ENCODE data around the gene ADGRF4.

The ADGRF4 gene

GRCh38 chr6:47713200-47713599 is 14.8 kb downstream of the ADGRF4 start:
- no peaks in the 10 kb centered on the region for H3K4me1 ChIP-seq (ENCODE audit: insufficient read depth, low read length, severe bottlenecking)
- H3K9me2 ChIP-seq (ENCODE audit: low read depth, low read length) = no peaks in the 10 kb centered on the region
- no peak overlapping the region for H3K9ac ChIP-seq (ENCODE audit: low read length)
- no peak overlapping the region for H3K4me2 ChIP-seq (ENCODE audit: low read length)
- no peak overlapping the region for H3K27ac ChIP-seq (ENCODE audit: low read depth, low read length, poor library complexity, severe bottlenecking)
- H3K4me3 ChIP-seq (ENCODE audit: low read depth, low read length, poor library complexity, severe bottlenecking) = no peak overlapping the region
- H3K79me2 ChIP-seq (ENCODE audit: insufficient read depth, low read length) = no peaks in the 10 kb centered on the region
- no peaks in the 10 kb centered on the region for H3K9me3 ChIP-seq (ENCODE audit: low read length)
- no peak overlapping the region for H2AFZ ChIP-seq (ENCODE audit: low read length)
- no peaks in the 10 kb centered on the region for H3F3A ChIP-seq (ENCODE audit: insufficient read depth, low read length)
- H3K36me3 ChIP-seq (ENCODE audit: insufficient read depth, low read length) = no peaks in the 10 kb centered on the region
- TF ChIP-seq EZH2 (IDR thresholded peaks at IDR 0.05; ENCODE audit: borderline replicate concordance, low read length) = no peak
- TF ChIP-seq CTCF (IDR thresholded peaks at IDR 0.05; ENCODE audit: low read length) = no peak
- H4K20me1 ChIP-seq (ENCODE audit: insufficient read depth, low read length) = no peaks in the 10 kb centered on the region
- no peaks in the 10 kb centered on the region for H3K27me3 ChIP-seq (ENCODE audit: insufficient read depth, low read length)

GRCh38 chr6:47714802-47715201 is 16.4 kb downstream of the ADGRF4 start:
- TF ChIP-seq EZH2 (IDR thresholded peaks at IDR 0.05; ENCODE audit: borderline replicate concordance, low read length) = no peak
- no peak for TF ChIP-seq CTCF (IDR thresholded peaks at IDR 0.05; ENCODE audit: low read length)
- H3K36me3 ChIP-seq (ENCODE audit: insufficient read depth, low read length) = no peaks in the 10 kb centered on the region
- no peak overlapping the region for H3K27ac ChIP-seq (ENCODE audit: low read depth, low read length, poor library complexity, severe bottlenecking)
- H3K4me1 ChIP-seq (ENCODE audit: insufficient read depth, low read length, severe bottlenecking) = no peaks in the 10 kb centered on the region
- H3K4me3 ChIP-seq (ENCODE audit: low read depth, low read length, poor library complexity, severe bottlenecking) = no peak overlapping the region
- no peak overlapping the region for H3K9ac ChIP-seq (ENCODE audit: low read length)
- no peak overlapping the region for H2AFZ ChIP-seq (ENCODE audit: low read length)
- no peaks in the 10 kb centered on the region for H3K79me2 ChIP-seq (ENCODE audit: insufficient read depth, low read length)
- H3F3A ChIP-seq (ENCODE audit: insufficient read depth, low read length) = no peaks in the 10 kb centered on the region
- no peaks in the 10 kb centered on the region for H3K27me3 ChIP-seq (ENCODE audit: insufficient read depth, low read length)
- no peaks in the 10 kb centered on the region for H3K9me3 ChIP-seq (ENCODE audit: low read length)
- H3K4me2 ChIP-seq (ENCODE audit: low read length) = no peak overlapping the region
- no peaks in the 10 kb centered on the region for H4K20me1 ChIP-seq (ENCODE audit: insufficient read depth, low read length)
- no peaks in the 10 kb centered on the region for H3K9me2 ChIP-seq (ENCODE audit: low read depth, low read length)

- H3K4me2 ChIP-seq (ENCODE audit: low read length) = no peak overlapping the region
- no peak for TF ChIP-seq EZH2 (IDR thresholded peaks at IDR 0.05; ENCODE audit: borderline replicate concordance, low read length)
- no peak for TF ChIP-seq CTCF (IDR thresholded peaks at IDR 0.05; ENCODE audit: low read length)
- no peaks in the 10 kb centered on the region for H3K36me3 ChIP-seq (ENCODE audit: insufficient read depth, low read length)
- no peaks in the 10 kb centered on the region for H3K27me3 ChIP-seq (ENCODE audit: insufficient read depth, low read length)
- no peak overlapping the region for H3K9ac ChIP-seq (ENCODE audit: low read length)
- H3K27ac ChIP-seq (ENCODE audit: low read depth, low read length, poor library complexity, severe bottlenecking) = no peak overlapping the region
- H3K9me2 ChIP-seq (ENCODE audit: low read depth, low read length) = no peaks in the 10 kb centered on the region
- H3K4me1 ChIP-seq (ENCODE audit: insufficient read depth, low read length, severe bottlenecking) = no peaks in the 10 kb centered on the region
- H4K20me1 ChIP-seq (ENCODE audit: insufficient read depth, low read length) = no peaks in the 10 kb centered on the region
- no peak overlapping the region for H3K4me3 ChIP-seq (ENCODE audit: low read depth, low read length, poor library complexity, severe bottlenecking)
- no peak overlapping the region for H2AFZ ChIP-seq (ENCODE audit: low read length)
- no peaks in the 10 kb centered on the region for H3K79me2 ChIP-seq (ENCODE audit: insufficient read depth, low read length)
- H3K9me3 ChIP-seq (ENCODE audit: low read length) = no peaks in the 10 kb centered on the region
- H3F3A ChIP-seq (ENCODE audit: insufficient read depth, low read length) = no peaks in the 10 kb centered on the region
Measured at GRCh38 chr6:47715782-47716181, 17.4 kb downstream of the ADGRF4 start.

Data from OCI-LY1 (cell line).